ENCODE measurements around the gene NDUFV3. TPM values are rescaled to one million over a fixed set of nuclear protein-coding genes. Genes with fewer than 3 reads are reported as not detected.
"Not testable (repeated sequence)": the region's sequence is repeated elsewhere in the genome, so short reads cannot be mapped to it uniquely, and the experiment has no call there.

NDUFV3 gene
- total RNA-seq, result 56.6 TPM
- long read RNA-seq, full-length matches to known transcripts, result 176 of 196 reads
- long read RNA-seq, partial matches to known transcripts, result 9 of 196 reads
- long read RNA-seq, other reads (novel, unspliced or antisense), result 11 of 196 reads

GRCh38 chr21:42892931-42893755 lies at the start of gene NDUFV3:
Gene NDUFV3 (plus strand): TSS chr21:42893309. CDS start chr21:42893334, 25 bp downstream.
- ATAC-seq (ENCODE audit: poor library complexity), result peak; percentile 98
- DNase-seq, result peak; percentile 100
- intact Hi-C loops (cut with DNase I), result no loop called here

GRCh38 chr21:42844411-42845113 lies 48.5 kb upstream of the NDUFV3 start:
- DNase-seq, result peak; percentile 74
- peak; percentile 97 for ATAC-seq (ENCODE audit: poor library complexity)
- intact Hi-C loops (cut with DNase I), result no loop called here

- intact Hi-C loops (cut with DNase I), result no loop called here
- DNase-seq, result peak; percentile 70
- peak; percentile 82 for ATAC-seq (ENCODE audit: poor library complexity)
Measured at GRCh38 chr21:42845296-42845965, 47.7 kb upstream of the NDUFV3 start.

GRCh38 chr21:42846221-42846620 lies 46.9 kb upstream of the NDUFV3 start:
- intact Hi-C loops (cut with DNase I), result no loop called here
- no peak for DNase-seq

GRCh38 chr21:42847051-42847707 lies 45.9 kb upstream of the NDUFV3 start:
- intact Hi-C loops (cut with DNase I), result no loop called here
- no peak for ATAC-seq (ENCODE audit: poor library complexity)
- DNase-seq, result no peak

More at GRCh38 chr21:42846221-42846620, 46.9 kb upstream of the NDUFV3 start:
- no peak for ATAC-seq (ENCODE audit: poor library complexity)

GRCh38 chr21:42847726-42848125 lies 45.4 kb upstream of the NDUFV3 start:
- intact Hi-C loops (cut with DNase I), result no loop called here
- DNase-seq, result no peak
- ATAC-seq (ENCODE audit: poor library complexity), result no peak

- DNase-seq; intact Hi-C loops (cut with DNase I); ATAC-seq (ENCODE audit: poor library complexity): not testable (repeated sequence)
Measured at GRCh38 chr21:42848144-42848931, 44.8 kb upstream of the NDUFV3 start.

GRCh38 chr21:42848932-42849758 lies 44.0 kb upstream of the NDUFV3 start:
- DNase-seq (no peak), ATAC-seq (ENCODE audit: poor library complexity) (no peak)

GRCh38 chr21:42849759-42850412 lies 43.2 kb upstream of the NDUFV3 start:
- DNase-seq, result no peak
- intact Hi-C loops (cut with DNase I), result no loop called here
- ATAC-seq (ENCODE audit: poor library complexity), result no peak

More at GRCh38 chr21:42848932-42849758, 44.0 kb upstream of the NDUFV3 start:
- intact Hi-C loops (cut with DNase I), result no loop called here

- ATAC-seq (ENCODE audit: poor library complexity) (no peak), DNase-seq (no peak)
- intact Hi-C loops (cut with DNase I), result no loop called here
Measured at GRCh38 chr21:42850463-42850862, 42.6 kb upstream of the NDUFV3 start.

- intact Hi-C loops (cut with DNase I), result no loop called here
- no peak for DNase-seq
Measured at GRCh38 chr21:42850866-42851391, 42.2 kb upstream of the NDUFV3 start.

GRCh38 chr21:42851812-42852665 lies 41.1 kb upstream of the NDUFV3 start:
- intact Hi-C loops (cut with DNase I), result no loop called here
- no peak for DNase-seq
- ATAC-seq (ENCODE audit: poor library complexity), result no peak

More at GRCh38 chr21:42850866-42851391, 42.2 kb upstream of the NDUFV3 start:
- peak; percentile 32 for ATAC-seq (ENCODE audit: poor library complexity)

GRCh38 chr21:42852925-42853570 lies 40.1 kb upstream of the NDUFV3 start:
- ATAC-seq (ENCODE audit: poor library complexity) (no peak), DNase-seq (no peak)
- intact Hi-C loops (cut with DNase I), result no loop called here

GRCh38 chr21:42853621-42854020 lies 39.5 kb upstream of the NDUFV3 start:
- no peak for ATAC-seq (ENCODE audit: poor library complexity)
- DNase-seq, result no peak
- intact Hi-C loops (cut with DNase I), result no loop called here
